Measurements from ENCODE around the gene KCNH5. TPM values are rescaled to one million over a fixed set of nuclear protein-coding genes. Genes with fewer than 3 reads are reported as not detected.

The KCNH5 gene
- total RNA-seq, 1 donor from 2014 or later, result under 0.01 TPM

DNA sequence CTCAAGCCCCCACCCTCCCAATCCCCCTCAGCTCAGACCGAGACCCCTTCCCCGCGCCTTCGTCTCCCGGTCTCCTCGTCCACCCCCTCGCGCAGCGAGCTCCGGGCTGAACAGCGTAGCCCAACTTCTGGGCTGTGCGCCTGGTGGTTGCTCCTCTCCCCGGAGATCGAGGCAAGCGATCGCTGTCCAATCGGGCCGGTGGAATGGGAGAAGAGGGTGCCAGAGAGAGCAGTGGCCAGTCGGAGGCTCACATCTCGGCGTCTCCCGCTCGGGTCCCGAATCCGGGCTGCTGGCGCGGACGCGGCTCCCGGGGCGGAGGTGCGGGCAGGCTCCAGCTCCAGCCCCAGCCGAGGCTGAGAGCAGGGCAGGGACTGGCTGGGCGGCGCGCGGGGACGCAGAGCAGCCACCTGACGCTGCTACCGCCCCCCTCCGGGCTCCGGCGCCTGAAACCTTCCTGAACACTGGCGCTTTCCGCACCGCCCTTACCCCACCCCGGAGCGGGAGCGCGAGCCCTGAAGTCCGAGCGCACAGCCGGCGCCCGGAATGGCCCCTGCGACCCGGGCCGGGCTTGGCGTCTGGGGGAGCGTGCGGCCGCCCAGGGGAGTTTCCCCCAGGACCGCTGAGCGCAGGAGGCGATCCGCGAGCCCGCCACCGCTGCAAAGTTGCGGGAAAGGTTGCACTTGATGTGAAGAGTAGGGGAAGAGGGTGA lies 508 bp upstream of the KCNH5 start:
- Histone ChIP-seq H3K4me3 (ENCODE audit: low read length in 3 of 3) (peak overlapping the region; percentile 11 to 46 (median 41)), H3K27ac (ENCODE audit: low read depth, low read length) (no peak overlapping the region), H3K4me1 (ENCODE audit: control insufficient read depth in 3 of 3, insufficient read depth in 3 of 3, low read length in 3 of 3) (peaks cover 0 to 4% (median 4%) of the 10 kb centered on the region in 3 donors), H3K36me3 (ENCODE audit: control insufficient read depth in 3 of 3, insufficient read depth in 3 of 3, low read length in 3 of 3) (no peaks in the 10 kb centered on the region), H3K27me3 (ENCODE audit: control insufficient read depth in 3 of 3, insufficient read depth in 3 of 3, low read length in 3 of 3) (peaks cover 31 to 45% (median 38%) of the 10 kb centered on the region in 3 donors), H3K9me3 (ENCODE audit: control insufficient read depth in 3 of 3, low read length in 3 of 3) (no peaks in the 10 kb centered on the region), H3K9ac (ENCODE audit: low read depth in 1 of 3, low read length in 3 of 3) (no peak overlapping the region)

DNA sequence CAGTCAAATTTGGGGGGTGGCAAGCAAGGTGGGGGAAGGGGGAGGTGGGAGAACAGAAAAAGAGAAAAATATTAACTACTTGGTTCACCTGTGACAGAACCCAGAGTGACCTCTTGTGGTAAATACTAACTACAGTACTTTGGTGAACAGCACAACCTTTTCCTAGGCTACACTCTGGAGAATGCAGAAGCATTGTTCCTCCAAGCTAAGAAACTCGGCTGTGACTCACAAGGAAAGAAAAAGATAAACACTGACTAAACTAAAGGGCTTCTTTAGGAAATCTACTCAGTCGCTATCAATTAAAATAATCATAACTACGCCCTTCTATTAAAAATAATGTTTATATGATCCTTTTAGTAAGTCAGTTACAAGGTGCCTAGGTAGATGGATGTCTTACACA lies 5.4 kb downstream of the KCNH5 start:
- Histone ChIP-seq H3K4me3 (ENCODE audit: low read length in 3 of 3) (no peak overlapping the region), H3K9me3 (ENCODE audit: control insufficient read depth in 3 of 3, low read length in 3 of 3) (no peaks in the 10 kb centered on the region), H3K36me3 (ENCODE audit: control insufficient read depth in 3 of 3, insufficient read depth in 3 of 3, low read length in 3 of 3) (no peaks in the 10 kb centered on the region), H3K27ac (ENCODE audit: low read depth, low read length) (no peak overlapping the region), H3K4me1 (ENCODE audit: control insufficient read depth in 3 of 3, insufficient read depth in 3 of 3, low read length in 3 of 3) (no peaks in the 10 kb centered on the region), H3K27me3 (ENCODE audit: control insufficient read depth in 3 of 3, insufficient read depth in 3 of 3, low read length in 3 of 3) (peaks cover 5 to 12% (median 11%) of the 10 kb centered on the region in 3 donors), H3K9ac (ENCODE audit: low read depth in 1 of 3, low read length in 3 of 3) (no peak overlapping the region)

DNA sequence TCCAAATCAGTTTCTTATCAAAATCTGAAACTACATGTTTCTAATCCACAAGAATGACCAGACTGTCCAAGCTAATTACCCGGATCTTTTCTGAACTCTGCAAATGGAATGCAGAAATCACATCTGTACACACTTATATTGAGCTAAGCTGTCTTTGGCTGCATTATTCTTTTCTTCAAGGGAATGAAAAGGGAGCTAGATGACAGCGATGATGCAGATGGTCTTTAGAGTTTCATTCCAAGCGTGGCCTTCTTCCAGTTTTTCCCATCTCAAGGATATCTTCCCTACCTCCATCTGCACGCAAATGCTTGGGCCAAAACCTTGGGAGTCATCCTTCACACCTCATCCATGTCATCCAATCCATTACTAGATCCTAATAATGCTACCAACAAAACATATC lies 12.6 kb downstream of the KCNH5 start:
- no peaks in the 10 kb centered on the region for H3K36me3 ChIP-seq (ENCODE audit: control insufficient read depth in 3 of 3, insufficient read depth in 3 of 3, low read length in 3 of 3)
- no peak overlapping the region for H3K27ac ChIP-seq (ENCODE audit: low read depth, low read length)
- H3K9me3 ChIP-seq (ENCODE audit: control insufficient read depth in 3 of 3, low read length in 3 of 3), result no peaks in the 10 kb centered on the region
- H3K9ac ChIP-seq (ENCODE audit: low read depth in 1 of 3, low read length in 3 of 3), result no peak overlapping the region
- no peaks in the 10 kb centered on the region for H3K4me1 ChIP-seq (ENCODE audit: control insufficient read depth in 3 of 3, insufficient read depth in 3 of 3, low read length in 3 of 3)
- H3K4me3 ChIP-seq (ENCODE audit: low read length in 3 of 3), result no peak overlapping the region
- no peaks in the 10 kb centered on the region for H3K27me3 ChIP-seq (ENCODE audit: control insufficient read depth in 3 of 3, insufficient read depth in 3 of 3, low read length in 3 of 3)

DNA sequence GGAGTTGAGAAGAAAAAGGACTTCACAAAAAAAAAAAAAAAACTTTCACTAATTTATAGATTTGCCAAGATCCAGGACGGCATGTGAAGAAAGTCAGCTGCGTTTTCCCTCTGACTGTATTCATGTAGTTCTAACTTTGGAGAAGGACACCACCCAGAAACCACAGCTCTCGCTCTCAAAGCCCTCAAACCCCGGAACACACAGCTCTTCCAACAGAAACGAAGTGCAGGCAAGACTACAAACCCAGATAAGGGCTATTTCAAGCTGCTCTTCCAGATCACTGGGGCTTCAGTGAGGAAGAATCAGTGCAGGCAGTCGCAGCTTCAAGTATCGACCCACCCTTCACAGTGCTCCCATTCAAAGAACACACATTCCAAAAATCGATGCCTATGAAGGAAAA lies 13.2 kb downstream of the KCNH5 start:
- Histone ChIP-seq H3K9ac (ENCODE audit: low read depth in 1 of 3, low read length in 3 of 3) (no peak overlapping the region), H3K9me3 (ENCODE audit: control insufficient read depth in 3 of 3, low read length in 3 of 3) (no peaks in the 10 kb centered on the region), H3K27me3 (ENCODE audit: control insufficient read depth in 3 of 3, insufficient read depth in 3 of 3, low read length in 3 of 3) (no peaks in the 10 kb centered on the region), H3K27ac (ENCODE audit: low read depth, low read length) (no peak overlapping the region), H3K36me3 (ENCODE audit: control insufficient read depth in 3 of 3, insufficient read depth in 3 of 3, low read length in 3 of 3) (no peaks in the 10 kb centered on the region), H3K4me3 (ENCODE audit: low read length in 3 of 3) (no peak overlapping the region), H3K4me1 (ENCODE audit: control insufficient read depth in 3 of 3, insufficient read depth in 3 of 3, low read length in 3 of 3) (no peaks in the 10 kb centered on the region)

DNA sequence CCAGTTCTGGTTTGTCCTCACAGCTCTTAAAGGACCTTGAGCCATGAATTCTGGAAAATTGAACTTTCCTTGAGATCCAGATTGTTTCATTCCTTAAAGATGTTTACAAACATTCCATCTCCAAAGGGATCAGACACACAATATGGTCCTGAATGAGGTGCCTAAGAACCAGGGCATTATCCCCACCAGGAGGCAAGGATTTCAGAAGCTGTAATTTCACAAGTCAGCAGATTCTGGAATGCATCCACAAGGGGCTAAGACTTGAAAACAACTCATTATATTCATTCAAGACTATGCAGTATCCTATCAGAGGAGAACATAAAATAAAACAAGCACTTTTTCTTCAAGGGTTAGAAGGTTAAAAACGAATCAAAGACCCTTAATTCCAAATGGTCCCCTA lies 15.1 kb downstream of the KCNH5 start:
- H3K9me3 ChIP-seq (ENCODE audit: control insufficient read depth in 3 of 3, low read length in 3 of 3), result no peaks in the 10 kb centered on the region
- no peak overlapping the region for H3K9ac ChIP-seq (ENCODE audit: low read depth in 1 of 3, low read length in 3 of 3)
- no peak overlapping the region for H3K27ac ChIP-seq (ENCODE audit: low read depth, low read length)
- H3K27me3 ChIP-seq (ENCODE audit: control insufficient read depth in 3 of 3, insufficient read depth in 3 of 3, low read length in 3 of 3), result no peaks in the 10 kb centered on the region
- H3K36me3 ChIP-seq (ENCODE audit: control insufficient read depth in 3 of 3, insufficient read depth in 3 of 3, low read length in 3 of 3), result no peaks in the 10 kb centered on the region
- H3K4me3 ChIP-seq (ENCODE audit: low read length in 3 of 3), result no peak overlapping the region
- H3K4me1 ChIP-seq (ENCODE audit: control insufficient read depth in 3 of 3, insufficient read depth in 3 of 3, low read length in 3 of 3), result no peaks in the 10 kb centered on the region

DNA sequence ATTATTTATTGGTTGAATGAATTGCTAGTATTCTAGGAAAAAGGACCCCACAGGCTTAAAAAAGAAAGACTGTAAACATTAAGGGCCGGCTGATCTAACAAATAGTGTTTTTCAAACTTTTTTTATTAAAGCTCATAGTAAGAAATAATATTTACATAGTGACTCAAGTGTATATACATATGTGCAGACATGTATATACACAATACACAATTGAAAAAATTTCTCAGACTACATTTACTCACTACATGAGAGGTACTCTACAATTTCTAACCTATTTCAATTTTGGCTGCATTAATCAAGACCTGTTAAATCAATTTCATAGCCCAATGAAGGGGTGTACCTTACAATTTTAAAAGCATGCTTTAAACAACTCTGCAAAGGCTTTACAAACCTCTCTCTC lies 17.5 kb downstream of the KCNH5 start:
- Histone ChIP-seq H3K27ac (ENCODE audit: low read depth, low read length) (no peak overlapping the region), H3K9ac (ENCODE audit: low read depth in 1 of 3, low read length in 3 of 3) (no peak overlapping the region), H3K4me3 (ENCODE audit: low read length in 3 of 3) (no peak overlapping the region), H3K9me3 (ENCODE audit: control insufficient read depth in 3 of 3, low read length in 3 of 3) (no peaks in the 10 kb centered on the region), H3K4me1 (ENCODE audit: control insufficient read depth in 3 of 3, insufficient read depth in 3 of 3, low read length in 3 of 3) (no peaks in the 10 kb centered on the region), H3K36me3 (ENCODE audit: control insufficient read depth in 3 of 3, insufficient read depth in 3 of 3, low read length in 3 of 3) (no peaks in the 10 kb centered on the region), H3K27me3 (ENCODE audit: control insufficient read depth in 3 of 3, insufficient read depth in 3 of 3, low read length in 3 of 3) (no peaks in the 10 kb centered on the region)

DNA sequence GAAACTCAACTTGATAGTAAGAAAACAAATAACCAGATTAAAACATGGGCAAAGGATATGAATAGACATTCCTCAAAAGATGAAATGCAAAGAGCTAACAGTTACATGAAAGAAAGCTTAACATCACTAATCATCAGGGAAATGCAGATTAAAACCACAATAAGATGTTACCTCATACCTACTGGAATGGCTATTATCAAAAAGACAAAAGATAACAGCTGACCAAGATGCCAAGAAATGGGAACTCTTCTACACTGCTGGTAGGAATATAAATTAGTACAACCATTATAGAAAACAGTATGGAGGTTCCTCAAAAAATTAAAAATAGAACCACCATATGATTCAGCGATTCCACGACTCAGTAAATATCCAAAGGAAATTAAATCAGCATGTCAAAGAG lies 18.8 kb downstream of the KCNH5 start:
- Histone ChIP-seq H3K27ac (ENCODE audit: low read depth, low read length) (no peak overlapping the region), H3K9ac (ENCODE audit: low read depth in 1 of 3, low read length in 3 of 3) (no peak overlapping the region), H3K36me3 (ENCODE audit: control insufficient read depth in 3 of 3, insufficient read depth in 3 of 3, low read length in 3 of 3) (no peaks in the 10 kb centered on the region), H3K27me3 (ENCODE audit: control insufficient read depth in 3 of 3, insufficient read depth in 3 of 3, low read length in 3 of 3) (no peaks in the 10 kb centered on the region), H3K4me3 (ENCODE audit: low read length in 3 of 3) (no peak overlapping the region), H3K9me3 (ENCODE audit: control insufficient read depth in 3 of 3, low read length in 3 of 3) (no peaks in the 10 kb centered on the region), H3K4me1 (ENCODE audit: control insufficient read depth in 3 of 3, insufficient read depth in 3 of 3, low read length in 3 of 3) (no peaks in the 10 kb centered on the region)

DNA sequence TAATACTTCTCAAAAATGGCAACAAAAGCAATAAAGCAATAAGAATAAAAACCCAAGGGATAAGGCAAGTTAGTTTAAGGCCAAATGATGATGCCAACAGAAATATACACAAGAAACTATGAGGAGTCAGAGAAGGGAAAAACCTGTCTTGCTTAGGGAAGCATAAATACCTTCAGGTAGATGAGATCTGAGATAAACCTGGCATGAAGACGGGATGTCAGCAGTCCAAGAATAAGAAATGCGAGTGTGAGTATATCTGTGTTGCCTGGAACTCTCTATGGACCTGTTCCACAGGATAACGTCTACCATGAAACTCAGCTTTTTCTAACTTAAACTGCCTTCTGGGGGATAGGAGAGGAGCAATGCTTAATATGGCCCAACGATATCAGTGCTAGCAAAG lies 30.6 kb downstream of the KCNH5 start:
- Histone ChIP-seq H3K4me1 (ENCODE audit: control insufficient read depth in 3 of 3, insufficient read depth in 3 of 3, low read length in 3 of 3) (no peaks in the 10 kb centered on the region), H3K27ac (ENCODE audit: low read depth, low read length) (no peak overlapping the region), H3K4me3 (ENCODE audit: low read length in 3 of 3) (no peak overlapping the region), H3K27me3 (ENCODE audit: control insufficient read depth in 3 of 3, insufficient read depth in 3 of 3, low read length in 3 of 3) (no peaks in the 10 kb centered on the region), H3K36me3 (ENCODE audit: control insufficient read depth in 3 of 3, insufficient read depth in 3 of 3, low read length in 3 of 3) (no peaks in the 10 kb centered on the region), H3K9me3 (ENCODE audit: control insufficient read depth in 3 of 3, low read length in 3 of 3) (no peaks in the 10 kb centered on the region), H3K9ac (ENCODE audit: low read depth in 1 of 3, low read length in 3 of 3) (no peak overlapping the region)

DNA sequence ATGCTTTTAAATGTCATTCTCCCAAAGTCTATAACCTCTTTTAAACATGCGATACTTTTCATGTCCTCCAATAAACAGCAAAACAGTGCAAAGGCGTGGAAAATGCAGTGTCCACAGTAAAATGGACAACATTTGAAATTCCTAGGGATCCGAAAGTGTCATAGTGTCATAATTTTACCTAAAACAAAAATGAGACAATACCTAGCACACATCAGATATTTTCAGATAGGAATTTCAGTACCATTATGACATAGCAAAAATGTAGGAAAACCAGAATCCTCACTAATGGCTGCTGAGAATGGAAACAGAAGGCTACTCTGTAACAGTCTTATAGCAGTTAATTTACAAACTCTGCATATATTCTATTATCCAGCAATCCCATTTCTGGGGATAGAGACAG lies 33.1 kb downstream of the KCNH5 start:
- H3K9me3 ChIP-seq (ENCODE audit: control insufficient read depth in 3 of 3, low read length in 3 of 3), result no peaks in the 10 kb centered on the region
- no peak overlapping the region for H3K27ac ChIP-seq (ENCODE audit: low read depth, low read length)
- H3K27me3 ChIP-seq (ENCODE audit: control insufficient read depth in 3 of 3, insufficient read depth in 3 of 3, low read length in 3 of 3), result no peaks in the 10 kb centered on the region
- H3K9ac ChIP-seq (ENCODE audit: low read depth in 1 of 3, low read length in 3 of 3), result no peak overlapping the region
- H3K4me1 ChIP-seq (ENCODE audit: control insufficient read depth in 3 of 3, insufficient read depth in 3 of 3, low read length in 3 of 3), result no peaks in the 10 kb centered on the region
- H3K36me3 ChIP-seq (ENCODE audit: control insufficient read depth in 3 of 3, insufficient read depth in 3 of 3, low read length in 3 of 3), result no peaks in the 10 kb centered on the region
- no peak overlapping the region for H3K4me3 ChIP-seq (ENCODE audit: low read length in 3 of 3)

DNA sequence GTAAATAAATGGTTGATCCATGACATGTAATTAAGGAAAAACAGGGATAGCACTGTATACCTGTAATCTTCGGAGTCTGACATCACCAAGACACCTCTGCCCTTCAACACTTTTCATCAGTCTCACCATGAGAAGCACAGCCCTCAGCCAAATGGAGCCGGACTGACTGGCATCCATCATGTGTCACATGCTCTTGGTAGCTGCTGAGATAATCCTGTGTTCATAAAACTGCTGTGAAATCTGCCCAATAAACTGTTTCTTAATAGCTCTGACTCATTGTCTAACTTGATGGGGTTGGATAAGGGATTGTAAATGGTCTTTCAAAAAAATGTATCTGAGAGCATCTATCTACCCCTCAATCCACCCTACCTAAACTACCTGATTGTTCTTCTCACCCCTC lies 33.6 kb downstream of the KCNH5 start:
- H3K9me3 ChIP-seq (ENCODE audit: control insufficient read depth in 3 of 3, low read length in 3 of 3), result no peaks in the 10 kb centered on the region
- no peak overlapping the region for H3K4me3 ChIP-seq (ENCODE audit: low read length in 3 of 3)
- H3K4me1 ChIP-seq (ENCODE audit: control insufficient read depth in 3 of 3, insufficient read depth in 3 of 3, low read length in 3 of 3), result no peaks in the 10 kb centered on the region
- no peaks in the 10 kb centered on the region for H3K27me3 ChIP-seq (ENCODE audit: control insufficient read depth in 3 of 3, insufficient read depth in 3 of 3, low read length in 3 of 3)
- no peaks in the 10 kb centered on the region for H3K36me3 ChIP-seq (ENCODE audit: control insufficient read depth in 3 of 3, insufficient read depth in 3 of 3, low read length in 3 of 3)
- H3K9ac ChIP-seq (ENCODE audit: low read depth in 1 of 3, low read length in 3 of 3), result no peak overlapping the region
- no peak overlapping the region for H3K27ac ChIP-seq (ENCODE audit: low read depth, low read length)
